GM21526 (cell line): ENCODE results near the gene ADAMTS9.

Experiments
- ATAC-seq: cut with Tn5 transposase; IDR thresholded peaks from one replicate; pipeline ENCODE4 v1.9.1; 2021; ENCODE audit warnings: moderate library complexity; ENCODE audit not compliant: unreplicated experiment, low FRiP score

ADAMTS9 gene

GRCh38 chr3:64658001-64658400 lies 29.8 kb downstream of the ADAMTS9 start:
- ATAC-seq = no peak

- ATAC-seq = no peak
Measured at GRCh38 chr3:64656544-64656943, 31.3 kb downstream of the ADAMTS9 start.

GRCh38 chr3:64655160-64655559 lies 32.6 kb downstream of the ADAMTS9 start:
- no peak for ATAC-seq

GRCh38 chr3:64654013-64654412 lies 33.8 kb downstream of the ADAMTS9 start:
- ATAC-seq = no peak

GRCh38 chr3:64653101-64653500 lies 34.7 kb downstream of the ADAMTS9 start:
- no peak for ATAC-seq

GRCh38 chr3:64651741-64652241 lies 36.0 kb downstream of the ADAMTS9 start:
- no peak for ATAC-seq

GRCh38 chr3:64651303-64651702 lies 36.5 kb downstream of the ADAMTS9 start:
- no peak for ATAC-seq

GRCh38 chr3:64650715-64651114 lies 37.1 kb downstream of the ADAMTS9 start:
- ATAC-seq = no peak

- no peak for ATAC-seq
Measured at GRCh38 chr3:64650096-64650622, 37.6 kb downstream of the ADAMTS9 start.

- no peak for ATAC-seq
Measured at GRCh38 chr3:64648927-64649906, 38.6 kb downstream of the ADAMTS9 start.

GRCh38 chr3:64647825-64648224 lies 40.0 kb downstream of the ADAMTS9 start:
- ATAC-seq = no peak

GRCh38 chr3:64645243-64645642 lies 42.6 kb downstream of the ADAMTS9 start:
- no peak for ATAC-seq

- no peak for ATAC-seq
Measured at GRCh38 chr3:64644483-64644882, 43.3 kb downstream of the ADAMTS9 start.

- no peak for ATAC-seq
Measured at GRCh38 chr3:64642327-64643151, 45.3 kb downstream of the ADAMTS9 start.

- ATAC-seq = no peak
Measured at GRCh38 chr3:64638981-64639481, 48.8 kb downstream of the ADAMTS9 start.

GRCh38 chr3:64638511-64638910 lies 49.3 kb downstream of the ADAMTS9 start:
- no peak for ATAC-seq

- ATAC-seq = no peak
Measured at GRCh38 chr3:64634417-64634816, 53.4 kb downstream of the ADAMTS9 start.

GRCh38 chr3:64631951-64632350 lies 55.8 kb downstream of the ADAMTS9 start:
- no peak for ATAC-seq

GRCh38 chr3:64627471-64628321 lies 60.1 kb downstream of the ADAMTS9 start:
- ATAC-seq = no peak

GRCh38 chr3:64627042-64627441 lies 60.8 kb downstream of the ADAMTS9 start:
- no peak for ATAC-seq
